ENCODE results near the gene MDFIC.

DNA sequence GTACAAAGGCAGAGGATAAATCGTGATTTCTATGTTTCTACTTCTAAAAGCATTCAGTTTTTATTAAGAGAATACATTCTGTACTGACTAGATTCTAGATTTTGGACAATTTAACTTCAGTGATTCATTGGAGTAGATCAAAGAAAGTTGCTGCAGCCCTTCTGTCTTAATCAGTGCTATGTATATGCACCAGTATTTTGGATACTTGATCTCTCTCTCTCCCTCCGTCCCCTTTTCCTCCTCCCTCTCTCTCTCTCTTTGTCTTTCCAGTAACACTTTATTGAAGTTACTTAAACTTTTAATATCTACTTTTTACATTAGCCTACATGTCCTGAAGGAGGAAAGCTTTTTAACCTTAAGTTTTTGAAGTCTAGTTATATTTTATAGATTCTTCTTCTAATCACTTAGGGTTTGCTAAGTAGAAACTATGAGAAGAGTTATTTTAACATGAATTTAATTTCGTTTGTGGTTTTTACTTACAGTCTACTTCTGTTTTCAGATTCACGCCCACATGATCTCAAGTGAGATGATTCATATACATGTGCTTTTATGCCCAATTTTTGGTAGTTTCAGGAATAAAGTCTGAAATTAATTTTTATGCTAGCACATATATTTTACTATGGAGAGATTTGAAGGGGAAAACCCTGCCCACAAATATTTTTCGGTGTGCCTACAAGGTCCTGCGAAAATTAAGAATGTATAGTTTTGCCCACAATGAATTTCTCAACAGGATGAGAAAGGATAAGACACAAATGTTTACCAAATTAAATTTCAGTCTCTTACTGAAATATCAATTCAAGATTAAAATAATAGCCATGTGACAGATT is 9.1 kb downstream of the MDFIC start:
- TF ChIP-seq EZH2 (IDR thresholded peaks at IDR 0.05), result no peak
- no peak for TF ChIP-seq POLR2AphosphoS5 (IDR thresholded peaks at IDR 0.05; ENCODE audit: borderline replicate concordance, low read depth, low read length)
- TF ChIP-seq FOXP2 (optimal IDR thresholded peaks at IDR 0.05; ENCODE audit: control extremely low read depth, extremely low read length, insufficient read depth), result no peak

All from SK-N-MC (cell line).